GM10266 (cell line): ENCODE data around the gene OPA1.

ENCODE experiments used
- DNase-seq: peaks from one replicate; pipeline ENCODE4 v3.0.0; 2012; ENCODE audit errors: extremely low spot score
- TF ChIP-seq, protein P1 (sequence below): IDR thresholded peaks from 2 replicates; pipeline ENCODE4 v1.5.1; 2012; ENCODE audit warnings: mild to moderate bottlenecking, low read depth; ENCODE audit not compliant: control insufficient read depth, insufficient read depth; ENCODE audit errors: missing control alignments

Gene OPA1

DNA sequence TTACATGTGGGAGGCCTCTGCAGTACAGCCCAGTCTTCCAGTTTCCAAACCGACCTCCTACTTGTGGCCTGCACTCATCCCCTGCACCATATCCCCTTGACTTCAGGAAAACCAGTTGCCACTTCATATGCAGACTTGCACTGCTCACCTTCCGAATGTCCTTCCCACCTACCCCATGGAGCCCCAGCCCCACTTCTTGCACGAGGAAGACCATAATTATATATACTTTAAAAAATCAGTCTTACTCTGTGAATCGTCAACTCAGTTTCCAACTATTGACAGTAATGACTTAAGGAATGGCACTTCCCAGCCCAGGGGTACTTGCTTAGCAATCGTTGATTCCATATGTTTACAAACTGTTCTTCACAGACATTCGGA lies 136.1 kb downstream of the OPA1 start:
- TF ChIP-seq, protein P1, sequence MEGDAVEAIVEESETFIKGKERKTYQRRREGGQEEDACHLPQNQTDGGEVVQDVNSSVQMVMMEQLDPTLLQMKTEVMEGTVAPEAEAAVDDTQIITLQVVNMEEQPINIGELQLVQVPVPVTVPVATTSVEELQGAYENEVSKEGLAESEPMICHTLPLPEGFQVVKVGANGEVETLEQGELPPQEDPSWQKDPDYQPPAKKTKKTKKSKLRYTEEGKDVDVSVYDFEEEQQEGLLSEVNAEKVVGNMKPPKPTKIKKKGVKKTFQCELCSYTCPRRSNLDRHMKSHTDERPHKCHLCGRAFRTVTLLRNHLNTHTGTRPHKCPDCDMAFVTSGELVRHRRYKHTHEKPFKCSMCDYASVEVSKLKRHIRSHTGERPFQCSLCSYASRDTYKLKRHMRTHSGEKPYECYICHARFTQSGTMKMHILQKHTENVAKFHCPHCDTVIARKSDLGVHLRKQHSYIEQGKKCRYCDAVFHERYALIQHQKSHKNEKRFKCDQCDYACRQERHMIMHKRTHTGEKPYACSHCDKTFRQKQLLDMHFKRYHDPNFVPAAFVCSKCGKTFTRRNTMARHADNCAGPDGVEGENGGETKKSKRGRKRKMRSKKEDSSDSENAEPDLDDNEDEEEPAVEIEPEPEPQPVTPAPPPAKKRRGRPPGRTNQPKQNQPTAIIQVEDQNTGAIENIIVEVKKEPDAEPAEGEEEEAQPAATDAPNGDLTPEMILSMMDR: no peak
- DNase-seq: no peak

DNA sequence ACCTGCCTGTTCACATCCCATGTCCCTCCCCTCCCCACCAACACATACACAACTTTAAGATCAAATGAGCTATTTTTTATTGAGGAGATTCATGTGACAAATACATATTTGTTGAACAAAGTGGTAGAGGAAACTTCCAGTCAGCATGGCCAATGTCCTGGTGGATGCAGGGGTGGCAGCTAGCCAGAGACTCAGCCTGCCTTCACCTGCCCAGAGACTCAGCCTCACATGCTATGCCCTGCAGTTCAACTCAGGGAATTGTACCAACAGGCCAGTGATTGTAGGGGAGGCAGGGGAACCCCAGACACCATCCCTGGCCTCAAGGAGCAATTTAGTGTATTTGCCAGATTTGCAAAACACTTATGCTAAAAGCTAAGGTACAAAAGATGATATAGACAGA lies 136.6 kb downstream of the OPA1 start:
- no peak for DNase-seq

DNA sequence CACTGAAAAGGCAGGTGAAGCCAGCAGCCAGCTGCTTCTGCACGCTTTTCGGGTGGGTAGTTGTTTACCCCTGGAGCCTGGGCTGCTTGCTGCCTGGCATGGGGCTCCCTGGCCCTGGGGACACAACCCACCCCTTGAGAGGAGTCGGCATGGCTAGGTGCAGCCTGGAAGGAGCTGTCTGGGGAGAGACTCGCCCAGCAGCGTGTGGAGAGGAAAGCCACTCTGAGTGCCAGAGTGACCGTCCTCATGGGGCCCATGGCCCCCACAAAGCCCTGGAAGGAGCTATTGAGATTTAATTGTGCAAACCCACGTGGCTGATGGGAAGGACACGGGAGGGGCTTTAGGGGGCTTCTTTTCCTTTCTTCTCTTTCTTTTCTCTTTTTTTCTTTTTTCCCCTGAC lies 137.5 kb downstream of the OPA1 start:
- DNase-seq: no peak
- TF ChIP-seq, protein P1: no peak

More for the DNA sequence above, 136.6 kb downstream of the OPA1 start:
- TF ChIP-seq, protein P1: no peak

DNA sequence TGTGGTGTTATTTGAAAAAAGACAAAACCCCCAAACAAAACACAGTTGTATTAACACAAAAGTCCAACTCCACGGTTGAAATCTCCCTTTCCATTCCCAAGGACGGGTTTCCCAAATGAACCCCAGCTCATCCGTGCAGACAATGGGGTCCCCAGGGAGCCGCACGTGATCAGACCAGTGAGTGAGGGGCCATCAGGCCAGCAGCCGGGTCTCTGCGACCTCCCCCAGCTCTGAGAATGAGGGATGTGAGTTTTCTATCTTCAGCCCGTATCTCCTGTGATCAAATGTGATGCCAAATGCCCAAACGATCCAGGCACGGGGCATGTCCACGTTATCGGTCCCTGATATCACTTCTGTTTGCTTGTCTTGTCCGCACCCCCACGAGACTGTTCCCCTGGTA lies 138.0 kb downstream of the OPA1 start:
- DNase-seq: no peak
- TF ChIP-seq, protein P1: no peak

DNA sequence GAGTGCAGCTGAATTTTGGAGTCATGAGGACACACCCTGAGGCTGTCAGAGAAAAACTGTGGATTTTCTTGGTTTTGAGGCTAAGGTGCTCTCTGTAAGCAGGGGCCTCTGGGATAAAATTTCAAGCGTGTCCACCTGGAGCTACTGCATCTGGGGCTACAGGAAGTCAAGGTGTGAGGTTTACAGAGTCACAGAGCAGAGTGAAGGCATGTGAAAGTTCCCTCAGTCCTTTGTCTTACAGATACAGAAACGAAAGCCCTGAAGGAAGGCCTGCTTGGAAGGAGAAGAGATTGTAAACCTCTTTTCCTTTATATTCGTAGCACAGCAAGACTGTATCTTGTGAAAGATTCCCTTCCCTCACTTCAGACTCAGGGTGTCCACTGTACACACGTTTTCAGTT lies 138.6 kb downstream of the OPA1 start:
- no peak for DNase-seq
- TF ChIP-seq, protein P1: no peak

DNA sequence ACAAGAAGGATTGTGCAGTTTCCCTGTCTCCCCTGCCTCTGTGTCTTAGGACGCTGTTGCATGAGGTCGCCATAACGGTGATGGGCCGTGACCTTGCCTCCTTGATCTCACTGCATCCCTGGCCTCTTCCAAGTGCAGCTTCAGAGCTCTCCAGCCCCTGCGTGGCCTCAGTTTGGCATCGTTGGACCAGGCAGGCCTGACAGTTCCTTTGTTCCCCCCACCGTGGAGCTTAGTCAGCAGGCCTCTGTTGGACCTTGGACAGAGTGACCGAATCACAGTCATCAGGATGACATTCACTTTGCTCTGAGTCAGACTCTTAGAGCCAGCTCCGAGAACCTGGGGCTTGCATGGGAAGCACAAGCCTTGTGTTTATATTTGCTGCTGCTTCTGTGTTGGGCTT lies 139.4 kb downstream of the OPA1 start:
- TF ChIP-seq, protein P1: no peak
- DNase-seq: no peak

DNA sequence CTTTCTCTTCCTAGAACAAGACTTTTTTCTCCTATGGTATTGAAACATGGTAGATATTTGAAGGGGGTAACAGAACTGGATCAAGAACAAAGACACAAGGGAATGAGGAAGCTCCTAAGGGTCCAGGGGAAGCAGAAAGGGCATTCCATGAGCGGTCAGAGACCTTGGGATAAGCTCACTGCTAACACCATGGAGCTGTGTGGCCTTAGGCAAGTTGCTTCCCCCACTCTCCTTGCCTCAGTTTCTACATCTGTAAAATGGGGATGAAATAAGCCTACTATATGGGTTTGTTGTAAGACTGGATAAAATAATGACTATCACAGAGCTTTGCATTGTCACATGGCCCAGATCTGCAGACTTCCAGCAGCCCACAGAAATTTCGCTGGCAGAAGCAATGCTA lies 139.8 kb downstream of the OPA1 start:
- no peak for DNase-seq
- TF ChIP-seq, protein P1: no peak
